GM21723 (cell line): ENCODE data around the gene UVSSA.
"Not testable (repeated sequence)": the region's sequence is repeated elsewhere in the genome, so short reads cannot be mapped to it uniquely, and the experiment has no call there.

Source experiments
- ATAC-seq: cut with Tn5 transposase; IDR thresholded peaks from one replicate; pipeline ENCODE4 v1.9.1; 2021; ENCODE audit warnings: mild to moderate bottlenecking, moderate library complexity; ENCODE audit not compliant: unreplicated experiment

The UVSSA gene

DNA sequence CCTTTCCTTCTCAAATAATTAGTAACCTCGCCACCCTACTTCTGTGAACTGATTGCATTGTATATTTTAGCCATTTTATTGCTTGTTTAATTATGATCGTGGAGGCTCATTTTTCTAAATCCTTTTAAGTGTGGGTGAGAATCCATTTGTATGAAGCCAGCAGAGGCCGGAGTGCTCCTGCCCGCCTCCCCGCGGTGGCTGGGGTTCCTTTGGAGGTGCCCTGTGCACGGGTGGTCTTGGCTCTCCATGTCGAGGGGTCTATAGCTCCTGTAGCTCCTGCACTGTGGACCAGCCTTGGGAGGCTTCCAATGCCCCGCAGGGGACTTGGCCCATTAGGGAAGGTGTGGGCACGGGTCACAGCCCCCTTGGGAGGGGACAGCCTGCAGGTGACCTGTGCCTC lies 15.0 kb downstream of the UVSSA start:
- no peak for ATAC-seq

DNA sequence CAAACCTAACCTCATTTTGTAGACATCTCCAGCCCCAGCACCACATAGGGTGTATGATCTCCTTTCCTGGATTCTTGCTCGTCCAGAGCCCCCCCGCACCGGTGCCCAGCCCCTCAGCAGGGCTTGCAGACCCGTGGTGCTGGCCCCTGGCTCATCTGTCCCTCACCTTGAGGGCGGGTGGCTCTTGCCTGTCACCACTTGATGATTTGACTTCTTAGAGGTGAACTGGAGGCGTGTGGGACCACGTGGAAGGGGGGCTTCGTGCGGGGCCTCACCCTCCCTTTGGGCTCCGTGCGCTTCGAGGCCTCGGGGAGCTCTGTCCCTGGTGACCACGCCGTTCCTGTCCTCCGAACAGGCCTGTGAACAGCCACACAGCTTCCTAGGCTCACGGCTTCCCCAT lies 15.5 kb downstream of the UVSSA start:
- no peak for ATAC-seq

DNA sequence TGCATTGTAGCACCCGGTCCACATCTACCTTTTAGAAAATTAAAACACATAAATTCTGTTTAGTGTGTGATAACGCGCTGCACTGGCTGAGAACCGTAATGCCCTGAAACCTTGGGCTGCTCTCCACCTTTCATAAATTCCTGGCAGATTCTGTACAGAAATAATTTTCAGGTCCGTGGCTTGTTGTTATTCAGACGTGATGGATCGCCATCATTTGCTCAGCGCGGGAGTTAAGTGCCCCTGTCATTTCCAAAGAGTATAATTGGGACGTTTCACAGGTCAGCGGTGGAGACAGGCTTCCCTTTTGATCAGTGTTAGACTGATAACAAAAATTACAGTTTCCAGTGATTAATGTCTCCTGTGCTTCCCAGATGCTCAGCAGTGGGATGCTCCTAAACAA lies 16.5 kb downstream of the UVSSA start:
- no peak for ATAC-seq

DNA sequence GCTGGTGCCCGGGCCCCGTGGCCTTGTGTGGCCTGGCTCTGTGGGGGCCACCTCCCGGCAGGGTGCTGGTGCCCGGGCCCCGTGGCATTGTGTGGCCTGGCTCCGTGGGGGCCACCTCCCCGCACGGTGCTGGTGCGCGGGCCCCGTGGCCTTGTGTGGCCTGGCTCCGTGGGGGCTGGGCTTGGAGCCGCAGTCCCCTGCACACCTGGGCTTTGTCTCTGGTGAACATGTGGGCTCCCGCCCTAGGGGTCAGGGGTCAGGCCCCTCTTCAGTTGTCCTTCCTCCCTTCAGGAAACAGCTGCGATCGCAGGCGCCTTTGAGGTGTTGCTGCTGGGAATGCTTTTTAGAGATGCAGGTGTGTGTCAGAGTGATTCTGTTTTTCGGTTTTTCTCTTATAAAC lies 17.2 kb downstream of the UVSSA start:
- no peak for ATAC-seq

DNA sequence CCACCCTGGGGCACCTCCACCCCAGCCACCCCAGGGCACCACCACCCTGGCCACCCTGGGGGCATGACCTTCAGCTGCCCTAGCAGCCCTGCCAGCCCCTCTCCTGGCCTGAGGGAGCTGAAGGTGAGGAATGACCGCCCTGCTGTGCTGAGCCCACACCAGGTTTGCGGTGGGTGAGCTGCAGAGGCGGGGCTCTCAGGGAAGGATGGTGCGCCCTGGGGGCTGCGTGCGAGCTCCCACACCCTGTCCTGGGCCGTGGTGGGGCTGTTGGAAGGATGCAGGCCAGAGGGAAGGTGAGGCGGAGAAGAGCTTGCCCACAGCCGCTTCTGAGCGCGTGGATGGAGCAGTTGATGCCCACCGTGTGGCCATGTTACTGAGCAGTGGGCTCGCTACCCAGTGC lies 17.7 kb downstream of the UVSSA start:
- ATAC-seq = no peak

DNA sequence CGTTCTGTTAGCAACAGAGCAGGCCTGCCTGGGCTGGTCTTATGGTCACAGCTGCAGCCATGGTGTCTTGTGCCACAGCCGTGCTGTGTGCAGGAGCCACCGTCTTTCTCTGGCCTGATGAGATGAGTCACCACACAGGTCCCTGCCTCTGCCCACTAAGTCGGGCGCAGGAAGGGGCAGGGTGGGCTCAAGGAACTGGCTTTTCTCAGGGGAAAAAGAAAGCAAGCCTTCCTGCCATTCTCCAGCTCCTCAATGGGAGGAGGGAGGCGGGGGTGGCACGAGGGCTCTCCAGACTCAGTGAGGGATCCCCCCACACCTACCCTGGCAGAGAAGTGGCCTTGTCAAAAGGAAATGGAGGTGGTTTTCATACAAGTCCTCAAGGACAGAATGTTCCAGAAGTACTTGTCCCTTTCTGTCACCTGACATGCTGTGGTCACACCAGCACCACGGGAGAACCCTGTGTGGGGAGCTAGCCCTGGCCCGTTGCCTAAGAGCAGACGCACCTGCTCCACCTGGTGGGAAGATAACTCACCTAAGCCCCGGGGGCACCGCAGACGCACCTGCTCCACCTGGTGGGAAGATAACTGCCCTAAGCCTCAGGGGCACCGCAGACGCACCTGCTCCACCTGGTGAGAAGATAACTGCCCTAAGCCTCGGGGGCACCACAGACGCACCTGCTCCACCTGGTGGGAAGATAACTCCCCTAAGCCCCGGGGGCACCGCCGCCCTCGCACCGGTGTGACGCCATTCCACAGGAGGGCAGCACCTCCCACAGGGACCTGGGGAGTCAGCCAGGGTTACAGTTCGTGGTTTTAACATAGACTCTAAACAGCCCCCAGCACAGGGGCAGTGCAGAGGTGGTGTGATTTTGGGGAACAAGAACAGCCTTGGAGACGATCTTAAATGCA lies 18.5 kb downstream of the UVSSA start:
- no peak for ATAC-seq

DNA sequence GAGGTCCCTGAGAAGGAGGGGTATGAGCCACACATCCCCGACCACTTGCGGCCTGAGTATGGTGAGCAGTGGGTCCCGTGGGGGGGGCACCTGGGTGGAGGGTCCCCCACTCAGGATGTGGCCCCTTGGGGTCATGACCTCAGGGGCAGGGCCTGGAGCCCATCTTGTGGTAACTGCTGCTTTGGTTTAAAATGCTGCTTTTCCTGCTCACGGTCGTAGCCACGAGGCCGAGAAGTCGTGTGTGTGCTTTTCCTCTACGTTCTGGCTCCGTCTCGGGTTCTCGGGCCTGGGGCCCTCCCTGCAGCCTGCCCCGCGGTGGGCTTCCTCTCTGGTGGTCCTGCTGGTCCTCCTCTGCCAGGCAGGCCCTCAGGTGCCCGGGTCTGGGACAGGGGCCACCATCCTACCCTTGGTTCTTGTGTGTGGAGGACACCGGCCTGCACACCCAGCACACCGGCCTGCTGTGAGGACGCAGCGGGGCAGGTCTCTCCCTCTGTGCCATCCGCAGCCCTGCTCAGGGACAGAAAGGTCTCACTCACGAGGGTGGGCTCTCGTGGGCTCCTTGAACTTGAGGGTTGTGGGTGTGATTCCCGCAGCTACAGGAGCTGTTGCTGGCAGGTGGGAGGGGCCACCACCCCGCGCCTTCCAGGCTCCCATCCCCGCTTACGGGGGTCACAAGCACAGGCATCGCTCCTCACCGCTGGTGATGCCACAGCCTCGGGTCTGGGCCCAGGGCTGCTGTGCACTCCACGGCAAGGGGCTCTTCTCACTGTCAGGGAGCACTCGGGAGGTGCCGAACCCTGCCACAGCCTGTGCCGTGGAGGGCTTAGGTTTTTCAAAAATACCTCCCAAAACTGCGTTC lies 19.6 kb downstream of the UVSSA start:
- ATAC-seq = no peak

DNA sequence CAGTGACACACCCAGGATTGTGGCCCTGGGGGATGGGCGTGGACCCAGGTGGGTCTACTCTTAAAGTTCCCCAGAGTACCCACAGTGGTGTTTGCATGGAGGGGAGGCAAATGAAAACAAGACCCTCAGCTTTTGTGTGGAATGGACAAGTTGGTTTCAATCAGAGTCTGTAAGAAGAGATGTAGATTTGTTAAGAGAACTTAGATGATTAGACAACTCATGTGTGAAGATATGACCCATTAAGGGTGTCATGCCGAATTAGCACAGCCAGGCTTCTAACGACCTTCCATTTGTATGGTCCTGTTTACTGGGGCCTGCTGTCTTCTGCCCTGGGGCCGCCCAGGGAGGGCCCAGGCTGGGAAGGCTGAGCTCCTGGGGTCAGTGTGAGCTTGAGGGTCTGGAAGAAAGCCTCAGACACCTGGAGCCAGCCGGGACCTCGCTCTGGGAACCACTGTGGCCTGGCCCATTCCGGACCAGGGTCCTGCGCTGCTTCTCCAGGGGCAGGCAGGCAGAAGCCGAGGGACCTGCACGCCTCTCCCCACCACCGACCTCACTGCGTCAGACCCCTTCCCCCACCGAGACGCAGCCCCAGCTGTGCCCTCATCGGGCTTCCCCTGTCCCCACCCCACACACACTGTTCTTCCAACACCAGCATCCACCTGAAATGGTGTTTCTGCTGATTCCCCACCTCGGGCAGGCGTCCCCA lies 20.4 kb downstream of the UVSSA start:
- no peak for ATAC-seq

DNA sequence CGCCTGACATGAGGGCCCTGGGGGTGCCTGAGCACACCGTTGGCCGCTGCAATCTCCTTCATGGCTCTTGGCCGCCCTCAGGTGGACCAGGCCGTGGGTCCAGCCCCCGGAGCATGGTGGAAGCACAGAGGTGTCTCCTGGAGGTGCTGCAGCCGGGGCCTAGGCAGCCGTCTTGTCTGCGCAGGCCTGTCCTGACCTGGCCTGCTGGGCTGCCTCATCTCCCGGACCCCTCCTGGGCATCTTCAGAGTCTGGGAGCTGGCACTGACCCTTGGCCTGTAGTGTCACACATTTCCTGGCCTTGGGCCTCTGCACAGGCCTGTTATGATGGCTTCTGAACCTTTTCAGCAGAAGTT lies 20.9 kb downstream of the UVSSA start:
- ATAC-seq = no peak

DNA sequence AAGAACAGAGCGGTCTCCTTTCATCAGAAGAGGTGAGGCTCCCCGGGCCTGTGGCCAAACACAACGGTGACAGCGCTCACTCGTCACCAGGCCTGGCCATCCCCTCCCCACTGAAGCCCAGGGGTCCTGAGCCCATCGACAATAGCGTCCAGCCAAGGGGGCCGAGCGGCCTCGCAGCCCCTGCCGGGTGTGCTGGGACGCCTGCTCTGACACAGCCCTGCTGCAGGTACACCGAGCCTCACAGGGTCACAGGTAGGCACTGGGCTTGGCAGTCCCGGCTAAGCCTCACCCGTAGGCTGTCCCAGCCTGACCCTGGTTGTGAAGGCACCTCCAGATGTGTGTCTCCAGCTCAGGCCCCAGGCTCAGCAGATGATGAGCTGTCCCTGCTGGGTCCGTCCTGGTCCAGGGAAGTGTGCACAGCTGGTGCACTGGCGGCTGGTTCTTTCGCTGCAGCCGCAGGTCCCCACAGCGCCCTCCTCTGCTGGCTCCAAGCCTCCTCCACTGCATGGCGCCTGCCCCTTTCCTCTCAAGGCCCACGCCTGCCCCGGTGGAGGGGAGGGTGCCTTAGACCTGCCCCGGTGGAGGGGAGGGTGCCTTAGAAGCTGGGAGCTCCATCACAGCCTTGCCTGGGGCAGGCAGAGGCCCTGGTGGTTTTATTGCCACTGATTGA lies 21.5 kb downstream of the UVSSA start:
- no peak for ATAC-seq

DNA sequence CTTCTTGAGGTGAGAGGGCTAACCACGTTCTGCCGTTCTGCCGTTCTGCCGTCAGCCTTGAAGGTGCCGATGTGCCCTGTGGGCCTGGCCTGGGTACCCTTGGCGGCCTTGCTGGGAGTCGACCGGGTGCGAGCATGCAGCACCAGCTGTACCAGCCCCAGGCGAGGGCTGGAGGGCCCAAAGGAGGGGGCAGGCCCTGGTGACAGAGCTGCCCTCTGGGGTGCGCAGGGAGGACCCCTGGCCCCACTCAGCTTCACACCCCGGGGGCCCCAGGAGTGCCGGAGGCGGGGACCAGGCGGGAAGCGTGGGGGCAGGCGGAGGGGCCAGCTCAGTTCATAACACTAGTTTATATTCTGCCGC lies 22.1 kb downstream of the UVSSA start:
- ATAC-seq = no peak

DNA sequence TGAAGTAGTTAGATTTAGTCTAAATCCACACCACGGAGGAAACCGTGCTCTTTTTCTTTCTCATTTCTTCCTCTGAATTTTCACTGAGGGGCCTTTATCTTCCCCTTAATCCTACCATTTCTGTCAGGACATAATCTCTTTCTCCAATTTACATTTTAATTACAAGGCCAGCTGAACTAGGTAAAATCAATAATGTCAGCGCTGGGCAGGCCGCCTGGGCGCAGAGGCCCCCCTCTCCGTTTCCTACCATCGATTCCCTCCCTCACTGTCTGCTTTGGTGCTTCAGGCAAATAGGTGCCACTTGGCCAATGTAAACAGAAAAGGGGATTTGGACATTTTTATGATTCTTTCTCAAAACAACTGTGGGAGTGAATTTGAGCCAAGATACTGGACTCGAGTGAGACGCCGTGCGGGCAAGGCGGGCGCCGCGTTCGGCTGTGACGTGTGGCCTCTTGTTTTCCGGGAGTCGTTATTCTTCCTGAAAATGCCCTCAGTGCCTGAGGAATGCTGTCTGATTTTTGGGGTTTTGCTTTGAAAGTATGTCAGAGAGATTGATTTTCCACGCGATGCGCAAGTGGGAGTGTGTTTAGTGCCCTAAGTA lies 22.6 kb downstream of the UVSSA start:
- ATAC-seq = no peak

DNA sequence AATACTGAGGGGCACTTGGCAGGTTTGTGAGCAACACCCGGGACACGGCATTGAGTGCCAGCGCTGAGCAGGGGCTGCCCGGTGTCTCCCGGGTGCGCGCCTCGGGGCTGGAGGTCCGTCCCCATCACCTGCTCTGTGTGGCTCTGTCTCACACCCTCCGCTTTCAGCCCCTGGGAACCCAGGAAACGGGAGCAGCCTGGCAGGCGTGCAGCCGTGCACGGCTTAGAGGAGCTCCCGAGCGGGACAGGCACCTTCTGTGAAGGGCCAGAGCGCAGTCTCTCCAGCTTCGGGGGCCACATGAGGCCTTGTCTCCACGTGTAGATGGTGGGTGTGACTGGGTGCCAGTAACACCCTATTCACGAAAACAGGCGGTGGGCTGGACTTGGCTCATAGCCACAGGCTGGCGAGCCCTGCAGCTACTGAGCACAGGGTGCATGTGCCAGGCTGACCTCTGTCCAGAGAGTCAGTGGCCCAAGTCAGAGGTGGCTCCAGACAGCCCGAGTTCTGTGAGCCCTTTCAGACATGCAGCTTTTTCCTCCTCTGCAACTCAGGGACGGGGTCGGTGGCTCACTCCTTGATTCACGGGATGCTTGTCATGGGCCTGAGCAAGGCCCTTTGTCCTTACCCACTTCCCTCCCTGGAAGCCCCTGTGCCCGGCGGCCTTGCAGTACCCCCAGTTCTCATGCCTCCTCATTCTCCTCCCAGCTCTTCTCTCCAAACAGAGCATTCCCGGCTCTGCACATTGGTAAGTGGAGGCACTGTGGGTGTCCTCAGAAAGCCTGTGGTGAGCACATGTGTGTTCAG lies 23.5 kb downstream of the UVSSA start:
- ATAC-seq = no peak

DNA sequence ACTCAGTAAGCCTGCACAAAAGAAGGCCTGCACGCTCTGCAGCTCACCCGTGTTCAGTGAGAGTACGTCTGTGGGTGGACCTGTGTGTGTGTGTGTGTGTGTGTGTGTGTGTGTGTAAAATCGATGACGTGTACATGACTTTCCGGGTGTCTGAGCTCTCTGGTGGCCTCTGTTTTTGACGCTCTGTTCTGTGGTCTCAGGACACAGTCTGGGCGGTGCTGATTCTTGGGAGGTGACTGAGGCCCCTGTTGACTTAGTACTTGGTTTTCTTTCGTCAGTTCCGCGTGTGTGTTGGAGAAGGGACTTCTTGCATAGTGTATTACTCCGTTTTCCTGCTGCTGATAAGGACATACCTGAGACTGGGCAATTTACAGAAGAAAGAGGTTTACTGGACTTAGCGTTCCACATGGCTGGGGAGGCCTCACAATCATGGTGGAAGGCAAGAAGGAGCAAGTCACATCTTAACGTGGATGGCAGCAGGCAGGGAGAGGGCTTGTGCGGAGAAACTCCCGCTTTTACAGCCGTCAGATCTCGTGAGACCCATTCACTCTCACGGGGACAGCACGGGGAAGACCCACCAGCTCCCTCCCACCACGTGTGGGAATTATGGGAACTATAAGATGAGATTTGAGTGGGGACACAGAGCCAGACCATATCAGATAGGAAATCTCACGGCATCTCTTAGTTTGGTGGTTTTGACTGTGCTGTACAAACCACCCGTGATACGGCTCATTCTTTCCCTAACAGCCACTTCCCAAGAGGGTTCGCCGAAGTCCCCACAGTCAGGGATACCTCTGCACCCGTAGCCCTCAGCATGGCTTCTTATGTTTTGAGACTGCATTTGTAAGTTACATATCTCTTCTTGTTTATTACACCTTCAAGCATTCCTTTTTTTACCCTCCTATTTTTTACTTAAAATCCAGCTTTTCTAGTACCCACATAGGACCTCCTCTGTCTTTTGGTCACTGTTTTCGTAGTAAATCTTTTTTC lies 24.5 kb downstream of the UVSSA start:
- no peak for ATAC-seq

DNA sequence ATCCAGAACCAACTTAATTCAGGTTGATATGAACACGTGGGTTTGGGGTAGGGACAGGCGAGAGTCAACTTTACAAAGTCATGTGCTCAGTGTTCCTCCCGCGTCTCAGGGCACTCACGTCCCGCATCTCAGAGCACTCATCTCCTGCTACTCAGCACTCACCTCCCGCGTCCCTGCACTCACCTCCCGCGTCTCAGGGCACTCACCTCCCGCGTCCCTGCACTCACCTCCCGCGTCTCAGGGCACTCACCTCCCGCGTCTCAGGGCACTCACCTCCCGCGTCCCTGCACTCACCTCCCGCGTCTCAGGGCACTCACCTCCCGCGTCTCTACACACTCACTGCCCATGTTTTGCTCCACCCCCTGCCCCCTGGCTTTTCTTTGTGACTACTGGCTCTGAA lies 25.6 kb downstream of the UVSSA start:
- not testable (repeated sequence) for ATAC-seq

DNA sequence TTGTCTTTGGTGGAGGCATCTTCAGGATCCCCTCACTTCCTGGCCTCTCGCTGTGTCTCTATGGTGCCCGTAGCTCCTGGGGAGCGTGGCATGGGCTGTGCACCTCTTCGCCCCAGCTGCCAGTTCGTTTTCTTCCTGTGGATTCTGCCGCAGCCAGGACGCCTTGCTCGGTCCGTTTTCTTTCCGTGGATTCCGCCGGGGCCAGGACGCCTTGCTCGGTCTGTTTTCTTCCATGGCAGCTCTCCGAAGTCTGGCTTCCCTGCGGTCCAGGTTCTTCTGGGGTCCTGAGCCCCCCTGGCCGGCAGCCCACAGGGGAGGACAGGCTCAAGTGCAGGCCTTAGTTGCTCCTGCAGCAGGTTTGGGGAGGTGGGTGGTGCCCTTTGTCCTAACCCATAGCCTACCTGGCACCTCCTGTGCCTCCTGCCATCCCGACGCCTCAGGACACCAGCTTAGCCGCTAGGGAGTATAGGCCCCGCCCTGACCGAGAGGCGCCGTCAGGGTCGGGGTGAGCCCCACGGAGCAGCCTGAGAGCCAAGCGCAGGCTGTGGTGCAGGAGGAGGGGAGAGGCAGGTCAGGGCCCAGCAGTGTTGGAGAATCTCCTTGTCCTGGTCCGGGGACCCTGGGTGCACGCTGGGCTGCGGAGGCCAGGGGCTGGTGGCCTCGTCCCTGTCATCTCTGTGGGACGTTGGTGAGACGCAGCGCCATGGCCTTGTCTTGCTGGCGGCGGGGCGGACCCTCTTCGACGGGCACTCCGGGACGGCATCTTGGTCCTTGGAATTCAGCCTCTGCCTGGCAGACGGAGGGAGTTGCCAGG lies 27.1 kb downstream of the UVSSA start:
- ATAC-seq = no peak

DNA sequence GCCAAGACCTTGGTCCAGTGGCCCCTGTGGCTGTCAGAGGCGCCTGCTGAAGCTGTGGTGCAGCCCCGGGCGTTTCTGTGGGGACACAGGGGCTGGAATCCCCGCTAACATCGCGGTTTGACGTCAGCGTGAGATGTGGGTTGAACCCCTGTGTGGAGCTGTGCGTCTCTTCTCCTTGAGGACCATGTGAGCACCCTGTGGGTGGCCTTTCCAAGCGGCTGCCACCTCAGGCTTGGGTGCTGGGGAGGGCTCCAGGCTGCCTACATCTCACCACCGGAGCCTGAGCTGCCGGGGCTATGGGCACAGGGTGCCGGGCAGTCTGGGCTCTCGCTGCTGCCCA lies 27.7 kb downstream of the UVSSA start:
- ATAC-seq = no peak
